Endothelial cell (in vitro differentiated cells): Measurements from ENCODE around the gene E4F1. TPM values are rescaled to one million over a fixed set of nuclear protein-coding genes. Genes with fewer than 3 reads are reported as not detected.

ENCODE experiments used
- DNase-seq: peaks from one replicate; pipeline ENCODE4 v3.0.0; 2021; ENCODE audit warnings: low spot score
- H3K27ac Mint-ChIP-seq: one replicate; pipeline ENCODE4 v1.8.0; 2021; ENCODE audit warnings: mixed read lengths, inconsistent platforms; ENCODE audit not compliant: unreplicated experiment
- H3K27me3 Mint-ChIP-seq: one replicate; pipeline ENCODE4 v1.8.0; 2021; ENCODE audit warnings: mild to moderate bottlenecking, moderate library complexity, mixed read lengths, inconsistent platforms; ENCODE audit not compliant: unreplicated experiment
- H3K36me3 Mint-ChIP-seq: one replicate; pipeline ENCODE4 v1.8.0; 2021; ENCODE audit warnings: mild to moderate bottlenecking, low read depth, mixed read lengths, inconsistent platforms; ENCODE audit not compliant: unreplicated experiment
- H3K4me1 Mint-ChIP-seq: one replicate; pipeline ENCODE4 v1.8.0; 2021; ENCODE audit warnings: mild to moderate bottlenecking, mixed read lengths, inconsistent platforms; ENCODE audit not compliant: unreplicated experiment
- H3K4me3 Mint-ChIP-seq: one replicate; pipeline ENCODE4 v1.8.0; 2021; ENCODE audit warnings: mild to moderate bottlenecking, mixed read lengths, inconsistent platforms; ENCODE audit not compliant: unreplicated experiment
- H3K9me3 Mint-ChIP-seq: one replicate; pipeline ENCODE4 v1.8.0; 2021; ENCODE audit warnings: mixed read lengths, inconsistent platforms; ENCODE audit not compliant: unreplicated experiment
- CTCF ChIP-seq: fragments of 200-600 bp; sonication (generic); IDR thresholded peaks from one replicate; pipeline ENCODE4 v1.5.0; 2021; ENCODE audit warnings: antibody characterized with exemption; ENCODE audit not compliant: unreplicated experiment
- total RNA-seq: library from RNA; stranded (reverse); fragmentation: NEBNext Ultra II Directional; extraction: Animal tissue kit (Norgen Biotek cat#: 25700); gene quantifications from one replicate; pipeline ENCODE4 v1.2.1, GENCODE V29; 2021; ENCODE audit not compliant: unreplicated experiment

E4F1 gene
- total RNA-seq, 1 donor from 2014 or later: 35.9 TPM

GRCh38 chr16:2233046-2233775, 9.8 kb downstream of the E4F1 start:
- H3K27me3 Mint-ChIP-seq: peaks cover 8% of the 10 kb centered on the region
- no peak for TF ChIP-seq CTCF
- no peaks in the 10 kb centered on the region for H3K36me3 Mint-ChIP-seq
- H3K4me1 Mint-ChIP-seq: no peaks in the 10 kb centered on the region
- H3K9me3 Mint-ChIP-seq: no peaks in the 10 kb centered on the region
- no peak overlapping the region for H3K27ac Mint-ChIP-seq
- no peak overlapping the region for H3K4me3 Mint-ChIP-seq
- no peak for DNase-seq

GRCh38 chr16:2233872-2234812, 10.8 kb downstream of the E4F1 start:
- Mint-ChIP-seq H3K36me3 (no peaks in the 10 kb centered on the region), H3K4me3 (no peak overlapping the region)
- DNase-seq: no peak

GRCh38 chr16:2234813-2235170, 11.4 kb downstream of the E4F1 start:
- Mint-ChIP-seq H3K4me3 (no peak overlapping the region), H3K27ac (no peak overlapping the region), H3K36me3 (no peaks in the 10 kb centered on the region), H3K9me3 (no peaks in the 10 kb centered on the region), H3K4me1 (no peaks in the 10 kb centered on the region), H3K27me3 (peaks cover 9% of the 10 kb centered on the region)
- no peak for DNase-seq
- no peak for TF ChIP-seq CTCF

More at GRCh38 chr16:2233872-2234812, 10.8 kb downstream of the E4F1 start:
- Mint-ChIP-seq H3K27ac (no peak overlapping the region), H3K27me3 (peaks cover 9% of the 10 kb centered on the region), H3K4me1 (no peaks in the 10 kb centered on the region), H3K9me3 (no peaks in the 10 kb centered on the region)
- no peak for TF ChIP-seq CTCF

GRCh38 chr16:2235234-2235651, 11.9 kb downstream of the E4F1 start:
- no peak for TF ChIP-seq CTCF
- H3K27ac Mint-ChIP-seq: no peak overlapping the region
- no peak overlapping the region for H3K4me3 Mint-ChIP-seq

More at GRCh38 chr16:2235234-2235651, 11.9 kb downstream of the E4F1 start:
- H3K4me1 Mint-ChIP-seq: no peaks in the 10 kb centered on the region
- no peaks in the 10 kb centered on the region for H3K36me3 Mint-ChIP-seq
- no peaks in the 10 kb centered on the region for H3K9me3 Mint-ChIP-seq
- DNase-seq: no peak
- peaks cover 9% of the 10 kb centered on the region for H3K27me3 Mint-ChIP-seq
